Activated T-cell treated with anti-CD3 and anti-CD28 coated beads, Interleukin-2, amount 50 U/mL, for 24 hours (primary cell): Measurements from ENCODE around the gene LBH.

Experiments
- DNase-seq: peaks from one replicate; pipeline ENCODE4 v3.0.0-alpha.2; 2020
- H3K27ac Mint-ChIP-seq: 2 replicates; pipeline ENCODE4 v1.8.0; 2020; ENCODE audit warnings: mild to moderate bottlenecking, mixed read lengths
- H3K27me3 Mint-ChIP-seq: 2 replicates; pipeline ENCODE4 v1.8.0; 2020; ENCODE audit warnings: mixed read lengths
- H3K36me3 Mint-ChIP-seq: 2 replicates; pipeline ENCODE4 v1.8.0; 2020; ENCODE audit warnings: low read depth, mixed read lengths
- H3K4me1 Mint-ChIP-seq: 2 replicates; pipeline ENCODE4 v1.8.0; 2020; ENCODE audit warnings: low read depth, mixed read lengths
- H3K4me3 Mint-ChIP-seq: 2 replicates; pipeline ENCODE4 v1.8.0; 2020; ENCODE audit warnings: mild to moderate bottlenecking, moderate library complexity, mixed read lengths
- H3K9me3 Mint-ChIP-seq: 2 replicates; pipeline ENCODE4 v1.8.0; 2020; ENCODE audit warnings: mixed read lengths

LBH gene

DNA sequence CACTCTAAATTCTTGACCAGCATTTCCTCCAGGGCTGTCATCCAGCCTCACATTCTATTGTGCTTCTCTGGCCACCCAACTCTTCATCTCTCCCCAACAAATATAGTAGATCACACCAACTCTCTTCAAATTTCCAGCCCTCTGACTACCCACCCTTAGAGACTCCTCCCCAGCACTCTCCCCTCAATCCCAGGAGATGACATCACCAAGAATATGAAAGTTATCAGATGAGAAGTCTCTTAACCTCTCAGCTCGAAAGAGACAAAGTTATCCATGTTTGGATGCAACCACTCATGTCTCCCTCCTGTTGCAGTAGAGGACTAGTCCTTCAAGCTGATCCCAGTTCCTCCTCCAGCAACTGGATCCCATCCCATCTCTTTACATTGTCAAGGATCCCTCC, 47.1 kb downstream of the LBH start:
- Mint-ChIP-seq H3K27me3 (no peaks in the 10 kb centered on the region), H3K36me3 (peaks cover under 1% of the 10 kb centered on the region), H3K9me3 (peaks cover 3% of the 10 kb centered on the region), H3K4me1 (peaks cover 47% of the 10 kb centered on the region), H3K27ac (no peak overlapping the region), H3K4me3 (no peak overlapping the region)
- no peak for DNase-seq

DNA sequence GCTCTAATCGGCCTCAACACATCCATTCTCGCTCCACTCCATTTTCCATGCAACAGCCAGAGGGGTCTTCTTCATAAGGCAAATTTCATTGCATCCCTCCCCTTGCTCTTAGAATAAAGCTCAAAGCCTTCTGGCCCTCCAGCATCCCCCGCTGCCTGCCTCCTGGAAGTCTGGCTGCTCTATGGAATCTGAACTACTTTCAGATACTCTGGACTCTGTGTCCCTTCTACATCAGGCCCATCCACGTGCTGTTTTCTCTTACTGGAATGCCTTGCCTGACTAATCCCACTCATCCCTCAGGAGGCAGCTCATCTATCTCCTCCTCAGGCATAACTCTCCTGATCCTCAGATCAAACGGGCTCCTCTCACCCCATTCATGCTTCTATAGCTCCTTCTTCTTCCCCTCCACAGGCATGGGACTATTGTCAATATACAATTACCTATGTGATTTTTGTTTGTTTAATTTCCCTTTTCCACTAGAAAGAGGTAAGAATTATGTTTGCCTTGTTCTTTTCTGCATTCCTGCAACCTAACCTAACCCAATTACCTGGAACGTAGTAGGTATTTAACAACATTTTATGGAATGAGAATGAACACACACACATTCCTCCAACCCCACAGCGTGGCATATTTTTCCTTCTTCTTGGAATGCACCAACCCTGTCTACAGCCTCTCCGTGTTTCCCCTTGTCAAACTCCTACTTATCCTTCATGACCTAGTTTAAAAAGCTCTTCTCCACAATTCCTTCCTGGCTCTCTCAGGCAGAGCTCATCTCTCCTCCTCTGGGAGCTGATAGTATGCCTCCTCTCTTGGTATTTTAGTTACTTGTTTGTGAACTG, 49.5 kb downstream of the LBH start:
- Mint-ChIP-seq H3K36me3 (no peaks in the 10 kb centered on the region), H3K9me3 (no peaks in the 10 kb centered on the region), H3K27me3 (no peaks in the 10 kb centered on the region), H3K4me3 (no peak overlapping the region), H3K4me1 (peaks cover 29% of the 10 kb centered on the region), H3K27ac (no peak overlapping the region)
- peak; percentile 21 for DNase-seq

GRCh38 chr2:30282081-30282480, 50.7 kb downstream of the LBH start:
- peak; percentile 27 for DNase-seq
- H3K4me3 Mint-ChIP-seq, result no peak overlapping the region
- H3K27me3 Mint-ChIP-seq, result no peaks in the 10 kb centered on the region
- no peaks in the 10 kb centered on the region for H3K9me3 Mint-ChIP-seq
- H3K27ac Mint-ChIP-seq, result no peak overlapping the region
- H3K4me1 Mint-ChIP-seq, result peaks cover 21% of the 10 kb centered on the region
- H3K36me3 Mint-ChIP-seq, result no peaks in the 10 kb centered on the region

DNA sequence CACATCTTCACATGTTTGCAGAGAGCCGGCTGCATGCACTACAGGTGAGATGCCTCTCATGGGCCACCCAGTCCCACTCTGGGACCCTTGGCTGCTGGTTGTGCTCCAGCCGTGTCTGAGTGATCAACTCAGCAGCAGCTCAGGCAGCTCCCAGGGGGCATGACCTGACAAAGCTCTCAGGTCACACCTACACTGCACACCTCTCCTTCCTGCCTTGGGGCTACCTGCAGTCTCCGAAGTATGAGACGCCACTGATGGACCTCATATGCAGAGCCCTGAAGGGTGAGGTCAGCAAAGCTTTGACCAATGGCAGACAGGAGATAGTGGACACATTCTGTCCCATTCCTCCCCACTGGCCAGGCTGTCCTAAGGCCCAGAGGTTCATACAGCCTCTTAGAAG, 51.4 kb downstream of the LBH start:
- DNase-seq, result peak; percentile 28
- no peaks in the 10 kb centered on the region for H3K36me3 Mint-ChIP-seq
- no peaks in the 10 kb centered on the region for H3K27me3 Mint-ChIP-seq
- peaks cover 21% of the 10 kb centered on the region for H3K4me1 Mint-ChIP-seq
- H3K4me3 Mint-ChIP-seq, result no peak overlapping the region
- H3K27ac Mint-ChIP-seq, result no peak overlapping the region
- no peaks in the 10 kb centered on the region for H3K9me3 Mint-ChIP-seq

DNA sequence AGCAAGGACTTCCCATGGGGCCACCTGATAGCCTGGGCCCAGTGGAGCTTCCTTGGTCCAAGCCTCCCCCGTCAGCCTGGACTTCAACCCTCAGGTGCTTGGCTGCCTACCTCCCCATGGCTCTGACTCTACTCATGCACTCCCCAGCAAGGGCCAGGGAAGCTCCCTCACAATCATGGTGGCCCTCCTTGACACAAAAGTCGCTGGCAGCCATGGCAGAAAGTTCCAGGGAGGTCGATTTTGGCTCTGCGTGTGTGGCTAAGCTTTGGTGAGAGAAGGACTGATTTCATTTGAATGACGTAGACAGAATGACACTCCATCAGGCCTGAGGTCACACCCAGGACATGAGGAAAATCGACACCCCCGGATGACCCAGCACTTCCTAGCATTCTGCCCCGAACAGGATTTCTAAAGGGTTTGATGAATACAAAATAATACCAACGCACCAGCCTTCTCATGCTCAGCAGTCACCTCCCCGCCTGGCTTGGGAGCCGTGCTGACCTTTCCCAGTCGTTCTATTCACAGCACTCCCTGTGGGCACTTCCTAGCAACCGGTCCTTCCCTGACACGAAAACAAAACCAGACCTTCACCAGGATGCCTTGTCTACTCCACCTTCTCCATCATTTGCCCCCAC, 52.7 kb downstream of the LBH start:
- Mint-ChIP-seq H3K27me3 (no peaks in the 10 kb centered on the region), H3K4me1 (peaks cover 24% of the 10 kb centered on the region), H3K27ac (no peak overlapping the region), H3K4me3 (no peak overlapping the region), H3K36me3 (no peaks in the 10 kb centered on the region), H3K9me3 (no peaks in the 10 kb centered on the region)
- DNase-seq, result peak; percentile 25

GRCh38 chr2:30285758-30286157, 54.4 kb downstream of the LBH start:
- no peaks in the 10 kb centered on the region for H3K36me3 Mint-ChIP-seq
- peaks cover 27% of the 10 kb centered on the region for H3K4me1 Mint-ChIP-seq
- no peak overlapping the region for H3K4me3 Mint-ChIP-seq
- H3K9me3 Mint-ChIP-seq, result no peaks in the 10 kb centered on the region
- H3K27ac Mint-ChIP-seq, result no peak overlapping the region
- H3K27me3 Mint-ChIP-seq, result no peaks in the 10 kb centered on the region
- DNase-seq, result no peak

DNA sequence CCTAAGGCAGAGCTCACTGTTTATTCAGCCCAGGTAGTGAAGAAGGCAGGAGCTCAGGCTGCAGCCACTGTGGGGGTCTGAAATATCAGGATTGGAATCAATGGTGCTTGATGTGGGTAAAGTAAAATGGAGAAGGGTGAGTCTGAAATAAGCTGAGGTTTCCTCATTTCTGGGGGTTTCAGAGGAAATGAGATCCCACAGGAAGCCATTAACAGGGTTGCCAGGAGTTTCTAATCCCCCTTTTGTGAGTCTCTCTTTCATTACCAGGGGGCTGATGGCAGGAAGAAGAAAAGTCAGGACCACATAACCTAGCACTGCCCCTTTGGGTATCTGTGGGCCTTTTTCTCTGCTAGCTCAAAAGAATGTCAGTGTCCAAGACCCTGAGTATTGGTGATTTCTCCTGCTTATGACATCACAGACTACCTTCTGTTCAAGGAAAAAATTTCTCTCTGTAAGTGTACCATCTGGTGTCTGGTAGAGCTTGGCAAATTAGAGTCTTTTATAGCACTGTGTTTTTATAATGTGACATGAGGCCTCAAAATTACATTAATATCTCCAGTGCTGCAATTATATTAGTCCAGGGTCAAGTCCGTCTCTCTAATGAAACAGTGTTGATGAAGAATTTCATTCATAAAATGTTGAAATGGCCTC, 56.0 kb downstream of the LBH start:
- H3K27me3 Mint-ChIP-seq, result no peaks in the 10 kb centered on the region
- H3K27ac Mint-ChIP-seq, result peak overlapping the region; percentile 24
- DNase-seq, result peak; percentile 12
- H3K36me3 Mint-ChIP-seq, result no peaks in the 10 kb centered on the region
- H3K9me3 Mint-ChIP-seq, result no peaks in the 10 kb centered on the region
- H3K4me1 Mint-ChIP-seq, result peaks cover 27% of the 10 kb centered on the region
- H3K4me3 Mint-ChIP-seq, result no peak overlapping the region

DNA sequence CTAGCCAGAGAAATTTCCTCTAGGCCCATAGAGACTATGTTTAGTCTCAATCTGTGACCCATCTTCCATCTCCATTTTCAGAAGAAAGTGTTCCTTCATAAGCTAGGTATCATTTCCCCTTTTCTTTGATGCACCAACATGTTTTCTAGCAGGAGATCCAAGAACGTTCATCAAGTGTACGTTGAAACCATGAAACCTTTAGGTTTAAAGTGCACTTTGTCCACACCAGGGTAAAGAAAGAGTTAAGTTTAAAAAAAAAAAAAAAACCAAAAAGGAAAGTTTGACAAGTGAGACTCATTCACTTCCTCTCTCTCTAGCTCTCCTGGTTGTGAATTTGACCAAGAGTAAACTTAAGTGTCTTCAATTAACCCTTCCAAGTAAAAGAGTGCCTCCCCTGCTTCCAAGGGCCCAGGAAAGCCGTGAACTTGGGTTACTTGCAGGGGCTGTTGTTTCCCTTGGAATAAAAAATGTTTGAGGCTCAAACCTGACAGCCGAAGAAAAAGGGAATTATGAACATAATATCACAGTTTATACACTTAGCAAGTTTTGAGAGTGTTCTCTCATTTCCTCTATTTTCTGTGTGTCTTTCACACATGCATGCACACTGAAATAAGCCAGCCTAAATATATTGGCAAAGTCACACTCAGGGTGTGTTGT, 56.7 kb downstream of the LBH start:
- no peaks in the 10 kb centered on the region for H3K9me3 Mint-ChIP-seq
- peaks cover 29% of the 10 kb centered on the region for H3K4me1 Mint-ChIP-seq
- DNase-seq, result peak; percentile 27
- no peak overlapping the region for H3K4me3 Mint-ChIP-seq
- H3K36me3 Mint-ChIP-seq, result no peaks in the 10 kb centered on the region
- peak overlapping the region; percentile 24 for H3K27ac Mint-ChIP-seq
- no peaks in the 10 kb centered on the region for H3K27me3 Mint-ChIP-seq

GRCh38 chr2:30288561-30288960, 57.2 kb downstream of the LBH start:
- H3K27ac Mint-ChIP-seq, result no peak overlapping the region
- H3K36me3 Mint-ChIP-seq, result no peaks in the 10 kb centered on the region
- no peaks in the 10 kb centered on the region for H3K27me3 Mint-ChIP-seq
- no peak overlapping the region for H3K4me3 Mint-ChIP-seq
- no peak for DNase-seq
- H3K9me3 Mint-ChIP-seq, result no peaks in the 10 kb centered on the region
- H3K4me1 Mint-ChIP-seq, result peaks cover 33% of the 10 kb centered on the region

DNA sequence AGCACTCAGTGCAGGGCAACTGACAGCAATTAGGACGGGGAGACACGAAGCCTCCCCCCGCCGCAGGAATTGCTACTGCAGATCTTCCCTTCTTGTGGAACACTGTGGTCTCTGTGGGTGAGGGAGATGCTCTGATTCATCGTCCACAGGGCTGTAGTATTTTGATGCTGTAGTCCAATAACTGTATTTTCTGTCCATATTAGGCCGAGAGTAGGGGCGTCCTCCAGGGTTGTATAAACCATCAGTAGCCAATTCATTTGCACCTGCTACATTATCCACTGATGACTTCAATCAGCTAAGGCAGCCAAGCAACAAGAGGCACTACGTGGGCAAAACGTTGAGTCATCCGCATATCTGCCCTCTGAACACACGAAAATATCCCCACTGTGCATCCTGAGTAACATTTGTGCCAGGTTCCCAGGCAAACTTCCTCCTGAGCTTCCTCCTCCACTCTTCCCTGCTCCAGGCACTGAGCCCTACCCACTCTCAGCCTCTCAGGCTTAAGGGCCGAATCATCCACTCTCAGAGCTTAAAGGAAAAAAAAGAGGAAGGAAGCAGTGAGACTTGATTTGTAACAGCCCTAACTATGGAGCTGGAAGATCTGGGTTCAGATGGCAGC, 62.1 kb downstream of the LBH start:
- Mint-ChIP-seq H3K4me3 (no peak overlapping the region), H3K36me3 (no peaks in the 10 kb centered on the region), H3K4me1 (peaks cover 29% of the 10 kb centered on the region), H3K27me3 (no peaks in the 10 kb centered on the region), H3K9me3 (no peaks in the 10 kb centered on the region), H3K27ac (no peak overlapping the region)
- DNase-seq, result no peak

- Mint-ChIP-seq H3K36me3 (no peaks in the 10 kb centered on the region), H3K4me3 (no peak overlapping the region), H3K27ac (no peak overlapping the region), H3K4me1 (peaks cover 29% of the 10 kb centered on the region), H3K27me3 (no peaks in the 10 kb centered on the region), H3K9me3 (no peaks in the 10 kb centered on the region)
- DNase-seq, result no peak
Measured at GRCh38 chr2:30294133-30294532, 62.8 kb downstream of the LBH start.

- Mint-ChIP-seq H3K9me3 (no peaks in the 10 kb centered on the region), H3K4me3 (no peak overlapping the region), H3K27me3 (no peaks in the 10 kb centered on the region), H3K27ac (no peak overlapping the region), H3K4me1 (peaks cover 28% of the 10 kb centered on the region), H3K36me3 (no peaks in the 10 kb centered on the region)
- DNase-seq, result no peak
Measured at GRCh38 chr2:30296496-30296895, 65.2 kb downstream of the LBH start.

GRCh38 chr2:30298302-30298701, 67.0 kb downstream of the LBH start:
- no peaks in the 10 kb centered on the region for H3K27me3 Mint-ChIP-seq
- H3K4me1 Mint-ChIP-seq, result peaks cover 23% of the 10 kb centered on the region
- H3K36me3 Mint-ChIP-seq, result no peaks in the 10 kb centered on the region
- DNase-seq, result no peak
- peak overlapping the region; percentile 65 for H3K27ac Mint-ChIP-seq
- H3K4me3 Mint-ChIP-seq, result no peak overlapping the region
- H3K9me3 Mint-ChIP-seq, result no peaks in the 10 kb centered on the region

GRCh38 chr2:30300122-30300455, 68.8 kb downstream of the LBH start:
- H3K4me1 Mint-ChIP-seq, result peaks cover 18% of the 10 kb centered on the region
- no peak overlapping the region for H3K4me3 Mint-ChIP-seq
- H3K27me3 Mint-ChIP-seq, result no peaks in the 10 kb centered on the region
- H3K36me3 Mint-ChIP-seq, result no peaks in the 10 kb centered on the region
- peaks cover 2% of the 10 kb centered on the region for H3K9me3 Mint-ChIP-seq
- no peak overlapping the region for H3K27ac Mint-ChIP-seq
- DNase-seq, result no peak
